RWPE2 (cell line): ENCODE results near the gene PGAP3.

ENCODE experiments used
- ATAC-seq: fragments of 200-7000 bp; cut with Tn5 transposase; 3 replicates; pipeline ENCODE4 v1.9.1; 2021; ENCODE audit warnings: low read depth
- DNase-seq: peaks from one replicate; pipeline ENCODE4 v3.0.0-alpha.2; 2020; ENCODE audit warnings: low spot score
- H3K27ac ChIP-seq: fragments of 450-650 bp; 2 replicates; pipeline ENCODE4 v1.5.1; 2017; ENCODE audit warnings: mild to moderate bottlenecking; ENCODE audit not compliant: poor library complexity, severe bottlenecking
- H3K27me3 ChIP-seq: fragments of 250-450 bp; sonication (Bioruptor Pico); 2 replicates; pipeline ENCODE4 v1.5.1; 2021; ENCODE audit warnings: mild to moderate bottlenecking, moderate library complexity; ENCODE audit not compliant: insufficient read depth, poor library complexity, severe bottlenecking
- H3K36me3 ChIP-seq: fragments of 250-450 bp; sonication (Bioruptor Pico); 2 replicates; pipeline ENCODE4 v1.5.1; 2020; ENCODE audit warnings: low read depth, mild to moderate bottlenecking, moderate library complexity
- H3K4me1 ChIP-seq: fragments of 250-450 bp; sonication (Bioruptor Pico); 2 replicates; pipeline ENCODE4 v1.5.1; 2021; ENCODE audit warnings: mild to moderate bottlenecking, moderate library complexity; ENCODE audit not compliant: insufficient read depth, poor library complexity, severe bottlenecking
- H3K4me3 ChIP-seq: fragments of 250-450 bp; sonication (Bioruptor Pico); 2 replicates; pipeline ENCODE4 v1.5.1; 2021; ENCODE audit warnings: mild to moderate bottlenecking, moderate library complexity; ENCODE audit not compliant: severe bottlenecking
- H3K9me3 ChIP-seq: fragments of 250-450 bp; sonication (Bioruptor Pico); 2 replicates; pipeline ENCODE4 v1.5.1; 2021; ENCODE audit warnings: mild to moderate bottlenecking, moderate library complexity; ENCODE audit not compliant: severe bottlenecking
- CTCF ChIP-seq: fragments of 450-650 bp; IDR thresholded peaks from one replicate; pipeline ENCODE4 v1.5.1; 2017; ENCODE audit warnings: mild to moderate bottlenecking, moderate library complexity; ENCODE audit not compliant: poor library complexity, severe bottlenecking

PGAP3 gene

GRCh38 chr17:39687546-39688474 is at the start of gene PGAP3:
Gene PGAP3 (minus strand): TSS chr17:39688057. CDS start chr17:39688014, 43 bp downstream.
- peak within 1 kb of the TSS; percentile 80 for H3K27ac ChIP-seq
- no peaks in the 10 kb centered on the region for H3K9me3 ChIP-seq
- ATAC-seq, result peak; percentile 96
- no peaks in the 10 kb centered on the region for H3K36me3 ChIP-seq
- peaks cover 5% of the 10 kb centered on the region for H3K4me1 ChIP-seq
- no peaks in the 10 kb centered on the region for H3K27me3 ChIP-seq
- peak; percentile 92 for DNase-seq
- peak within 1 kb of the TSS; percentile 81 for H3K4me3 ChIP-seq
- TF ChIP-seq CTCF, result peak; percentile 8

GRCh38 chr17:39737206-39737759 is 49.4 kb upstream of the PGAP3 start:
- ATAC-seq, result no peak
- Histone ChIP-seq H3K9me3 (no peaks in the 10 kb centered on the region), H3K4me1 (peaks cover 10% of the 10 kb centered on the region), H3K27ac (peak overlapping the region; percentile 91), H3K4me3 (peak overlapping the region; percentile 44), H3K27me3 (no peaks in the 10 kb centered on the region), H3K36me3 (peaks cover 4% of the 10 kb centered on the region)
- no peak for DNase-seq
- TF ChIP-seq CTCF, result no peak

GRCh38 chr17:39736319-39737165 is 48.7 kb upstream of the PGAP3 start:
- Histone ChIP-seq H3K4me1 (peaks cover 9% of the 10 kb centered on the region), H3K27ac (no peak overlapping the region), H3K4me3 (no peak overlapping the region), H3K27me3 (no peaks in the 10 kb centered on the region), H3K36me3 (no peaks in the 10 kb centered on the region), H3K9me3 (no peaks in the 10 kb centered on the region)
- no peak for ATAC-seq
- no peak for TF ChIP-seq CTCF
- no peak for DNase-seq

- TF ChIP-seq CTCF, result no peak
- DNase-seq, result no peak
- Histone ChIP-seq H3K9me3 (no peaks in the 10 kb centered on the region), H3K36me3 (no peaks in the 10 kb centered on the region), H3K4me1 (peaks cover 3% of the 10 kb centered on the region), H3K27ac (no peak overlapping the region), H3K27me3 (no peaks in the 10 kb centered on the region), H3K4me3 (no peak overlapping the region)
- ATAC-seq, result no peak
Observed at GRCh38 chr17:39735882-39736281, 48.0 kb upstream of the PGAP3 start.
